Heart left ventricle (tissue), 16 donors: ENCODE measurements around the gene PRICKLE2. TPM values are rescaled to one million over a fixed set of nuclear protein-coding genes. Genes with fewer than 3 reads are reported as not detected.

Experiments used
- ATAC-seq, 4 donors: fragments of 200-7000 bp; cut with Tn5 transposase; one replicate each; pipeline ENCODE4 v1.9.1; 2020 to 2022; ENCODE audit warnings: moderate library complexity in 4 of 4, mild to moderate bottlenecking in 3 of 4, moderate number of reproducible peaks in 1 of 4
- DNase-seq, 5 donors: peaks; one replicate each; pipeline ENCODE4 v3.0.0-alpha.2; 2020
- H3K27ac ChIP-seq, 12 donors: fragments of 200-600 bp; sonication (generic) in 4 of 12; one replicate each; pipeline versions ENCODE4 v1.5.0 to v1.8.0; 2016 to 2022; ENCODE audit warnings: mild to moderate bottlenecking in 2 of 12
- H3K27me3 ChIP-seq, 9 donors: fragments of 200-600 bp; sonication (generic) in 2 of 9; one replicate each; pipeline versions ENCODE4 v1.5.1 to v1.8.0; 2016 to 2022; ENCODE audit warnings: mild to moderate bottlenecking in 3 of 9
- H3K36me3 ChIP-seq, 9 donors: fragments of 200-600 bp; sonication (generic) in 2 of 9; one replicate each; pipeline versions ENCODE4 v1.5.0 to v1.8.0; 2018 to 2022; ENCODE audit warnings: mild to moderate bottlenecking in 2 of 9
- H3K4me1 ChIP-seq, 12 donors: fragments of 200-600 bp; sonication (generic) in 4 of 12; one replicate each; pipeline versions ENCODE4 v1.5.0 to v1.8.0; 2016 to 2022; ENCODE audit warnings: mild to moderate bottlenecking in 3 of 12
- H3K4me3 ChIP-seq, 12 donors: fragments of 200-600 bp; sonication (generic) in 4 of 12; one replicate each; pipeline versions ENCODE4 v1.5.0 to v1.8.0; 2017 to 2022; ENCODE audit warnings: mild to moderate bottlenecking in 9 of 12, moderate library complexity in 4 of 12
- H3K9me3 ChIP-seq, 12 donors: fragments of 200-600 bp; sonication (generic) in 4 of 12; one replicate each; pipeline versions ENCODE4 v1.5.0 to v1.8.0; 2016 to 2022; ENCODE audit warnings: mild to moderate bottlenecking in 1 of 12
- POLR2A ChIP-seq, 2 donors: fragments of 450-650 bp; IDR thresholded peaks; one replicate each; pipeline ENCODE4 v1.6.1; 2017; ENCODE audit warnings: antibody characterized with exemption in 2 of 2, mild to moderate bottlenecking in 2 of 2, moderate library complexity in 2 of 2
- WGBS, 4 donors: extraction: QIAGEN DNeasy Blood & Tissue Kit in 2 of 4; methylation state at CpG; one replicate each; pipeline versions ENCODE4 v1.1.5 to v1.1.7; 2013 to 2018; 5-methylcytosine and 5-hydroxymethylcytosine counted together
- intact Hi-C, 10 donors: fragments of 100-400 bp; cut with DNase I; formaldehyde crosslinking; loops; one replicate each; pipeline versions ENCODE4 v1.11.1 to v1.14.2; 2022
- polyA plus RNA-seq, 2 donors: library from polyadenylated mRNA; stranded (reverse); fragments of 200-250 nt; gene quantifications; one replicate each; pipeline ENCODE4 v1.2.3, GENCODE V29; 2013
- total RNA-seq, 9 donors: library from RNA; depleted of rRNA in 2 of 9; stranded (reverse); fragments of >200 nt in 2 of 9; fragmentation: NEBNext Ultra II Directional in 3 of 9; extraction: Animal tissue kit (Norgen Biotek cat#: 25700) in 3 of 9; gene quantifications; one replicate each; pipeline versions ENCODE4 v1.1.0 to v1.2.4, GENCODE V29; 2016 to 2023
- TF ChIP-seq, protein P1 (sequence below), 12 donors: fragments of 200-600 bp; sonication (generic) in 4 of 12; IDR thresholded peaks; one replicate each; pipeline versions ENCODE4 v1.5.0 to v1.8.0; 2018 to 2022; ENCODE audit warnings: antibody characterized with exemption in 12 of 12, mild to moderate bottlenecking in 5 of 12
- donor health status: ischemic (EF 13 %, LVEDD 7.1; RV severe dilation, severe dysfunction).
- donor health status: healthy with polysubstance abuse.
- donor health status: DM: no; HTN: yes; CAD: no.
- donor health status: DM: no; HTN: no; CAD: no.
- donor health status: ischemic (EF 25% LVEDD 6.9; RV normal size, moderate dysfunction).
- donor health status: ischemic (EF 25% LVEDD 5.7; RV mildly dilated, moderate dysfunction).
- donor health status: healthy.
- donor health status: DM: yes; HTN: yes; CAD: no.
- donor health status: ischemic (EF 35%, LVEDD 5.7; RV mildly dilated, moderate dysfunction).
- donor health status: nonischemic (EF 11% LVEDD 7.7; RV severe dilation, severe dysfunction).
- donor health status: DM: yes; HTN: yes; CAD: no.
- donor health status: PGD.
- donor health status: ischemic (EF 29% LVEDD 5.4; RV normal size, mild dysfunction).
- donor health status: nonischemic (EF 23%, LVEDD 6.1; RV moderate dilation, normal function).

PRICKLE2 gene
- total and polyA plus RNA-seq, 11 donors, result 1.5 to 15.2 (median 7.3) TPM

DNA sequence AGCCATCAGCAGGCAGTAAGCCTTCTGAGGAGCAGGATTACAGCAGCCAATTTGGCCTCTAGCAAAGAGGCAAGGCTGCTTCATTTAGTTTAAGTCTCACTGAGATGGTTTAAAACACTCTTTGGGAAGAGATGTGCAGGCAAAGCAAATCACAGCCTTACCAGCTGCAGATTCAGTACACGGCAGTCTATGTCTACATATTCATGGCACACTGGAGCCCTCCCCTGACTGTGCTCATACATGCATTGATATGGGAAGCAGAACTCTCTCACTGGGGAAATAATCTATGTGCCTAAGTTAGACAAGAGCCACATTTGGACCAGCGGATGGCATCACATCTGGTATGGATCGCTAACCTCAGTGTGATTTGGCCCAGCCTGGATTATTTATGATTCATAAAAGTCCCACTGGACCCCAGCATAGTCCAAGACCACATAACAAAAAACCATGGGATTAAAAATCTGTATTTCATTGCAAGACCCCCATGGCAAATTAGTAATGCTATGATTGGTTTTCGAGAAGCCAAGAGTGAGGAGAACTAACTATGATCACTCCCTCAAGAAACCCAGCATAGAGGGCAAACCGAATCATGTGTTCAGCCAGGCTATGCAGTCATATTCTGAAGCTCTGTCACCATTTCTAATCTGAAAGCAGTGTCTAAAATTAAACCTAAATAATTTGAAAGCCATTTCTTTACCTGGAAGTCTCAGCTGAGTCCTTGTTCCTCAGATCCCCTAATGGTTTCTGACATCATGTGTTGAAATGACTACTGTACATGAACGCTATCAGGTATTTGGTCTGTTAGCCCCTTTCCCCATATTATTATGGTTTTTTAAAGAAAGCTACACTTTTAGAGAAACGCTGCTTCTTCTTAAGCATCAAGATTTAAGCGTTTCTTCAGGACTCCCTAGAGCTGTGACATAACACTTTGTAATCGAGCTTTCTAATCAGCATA is 1.2 kb downstream of the PRICKLE2 start:
- Histone ChIP-seq H3K27me3 (no peaks in the 10 kb centered on the region), H3K4me3 (peak overlapping the region in 11 of 12 donors; percentile 3 to 57 (median 45)), H3K36me3 (no peaks in the 10 kb centered on the region), H3K9me3 (no peaks in the 10 kb centered on the region), H3K4me1 (peaks cover 5 to 87% (median 60%) of the 10 kb centered on the region in 12 donors), H3K27ac (peak overlapping the region; percentile 37 to 85 (median 72))
- TF ChIP-seq, protein P1, sequence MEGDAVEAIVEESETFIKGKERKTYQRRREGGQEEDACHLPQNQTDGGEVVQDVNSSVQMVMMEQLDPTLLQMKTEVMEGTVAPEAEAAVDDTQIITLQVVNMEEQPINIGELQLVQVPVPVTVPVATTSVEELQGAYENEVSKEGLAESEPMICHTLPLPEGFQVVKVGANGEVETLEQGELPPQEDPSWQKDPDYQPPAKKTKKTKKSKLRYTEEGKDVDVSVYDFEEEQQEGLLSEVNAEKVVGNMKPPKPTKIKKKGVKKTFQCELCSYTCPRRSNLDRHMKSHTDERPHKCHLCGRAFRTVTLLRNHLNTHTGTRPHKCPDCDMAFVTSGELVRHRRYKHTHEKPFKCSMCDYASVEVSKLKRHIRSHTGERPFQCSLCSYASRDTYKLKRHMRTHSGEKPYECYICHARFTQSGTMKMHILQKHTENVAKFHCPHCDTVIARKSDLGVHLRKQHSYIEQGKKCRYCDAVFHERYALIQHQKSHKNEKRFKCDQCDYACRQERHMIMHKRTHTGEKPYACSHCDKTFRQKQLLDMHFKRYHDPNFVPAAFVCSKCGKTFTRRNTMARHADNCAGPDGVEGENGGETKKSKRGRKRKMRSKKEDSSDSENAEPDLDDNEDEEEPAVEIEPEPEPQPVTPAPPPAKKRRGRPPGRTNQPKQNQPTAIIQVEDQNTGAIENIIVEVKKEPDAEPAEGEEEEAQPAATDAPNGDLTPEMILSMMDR (IDR thresholded peaks at IDR 0.05), result peak in 5 of 12 donors; percentile 7 to 43 (median 24)
- no peak for TF ChIP-seq POLR2A (IDR thresholded peaks at IDR 0.05)
- no peak for DNase-seq
- WGBS, 4 donors, result 56 to 69% (median 64%) methylated on average over 9 of the region's 9 CpGs
- intact Hi-C loops, result loop anchor here in 6 of 10 donors (2.0 to 5.0 kb wide), 5 partner anchors 37 to 193 kb away; no protein-coding TSS in a partner anchor
- peak; percentile 30 to 57 (median 42) for ATAC-seq

DNA sequence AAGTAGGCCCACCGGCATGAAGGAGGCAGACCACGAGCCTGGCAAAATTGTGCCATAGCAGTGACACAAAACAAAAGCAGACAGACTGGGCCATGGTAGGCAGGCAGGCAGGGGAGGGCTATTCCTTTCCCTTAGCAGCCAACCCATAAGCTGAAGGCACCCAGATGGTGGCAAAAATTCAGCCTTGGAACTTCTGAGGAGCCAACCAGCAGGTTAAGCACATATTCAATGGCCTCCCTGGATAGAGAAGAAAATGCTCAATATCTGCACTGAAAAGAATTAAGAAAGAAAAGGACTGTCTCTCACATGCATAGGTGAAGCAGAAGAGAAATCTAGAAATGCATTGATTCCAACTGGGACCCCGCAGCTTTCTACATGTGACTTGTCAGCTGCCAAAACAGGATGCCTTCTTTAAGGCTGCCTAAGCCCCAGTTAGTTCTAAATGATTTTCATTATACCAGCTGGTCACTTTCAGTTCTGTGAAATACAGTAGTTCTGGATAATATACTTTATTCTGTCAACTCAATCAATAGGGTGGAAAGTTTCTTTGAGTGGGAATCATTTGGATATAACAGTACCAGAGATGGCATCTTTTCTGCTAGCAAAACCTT is 2.7 kb downstream of the PRICKLE2 start:
- H3K4me3 ChIP-seq, result peak overlapping the region in 7 of 12 donors; percentile 42 to 57 (median 48)
- intact Hi-C loops, result loop anchor here in 6 of 10 donors (5.0 kb wide), 4 partner anchors 35 to 190 kb away; no protein-coding TSS in a partner anchor
- TF ChIP-seq POLR2A (IDR thresholded peaks at IDR 0.05), result no peak
- TF ChIP-seq, protein P1 (IDR thresholded peaks at IDR 0.05), result no peak
- no peaks in the 10 kb centered on the region for H3K9me3 ChIP-seq
- H3K27ac ChIP-seq, result peak overlapping the region in 4 of 12 donors; percentile 8 to 84 (median 44)
- DNase-seq (no peak), ATAC-seq (no peak)
- WGBS, 4 donors, result 76 to 87% (median 84%) methylated on average over 3 of the region's 3 CpGs
- H3K27me3 ChIP-seq, result no peaks in the 10 kb centered on the region
- peaks cover 5 to 97% (median 64%) of the 10 kb centered on the region in 12 donors for H3K4me1 ChIP-seq
- H3K36me3 ChIP-seq, result no peaks in the 10 kb centered on the region

DNA sequence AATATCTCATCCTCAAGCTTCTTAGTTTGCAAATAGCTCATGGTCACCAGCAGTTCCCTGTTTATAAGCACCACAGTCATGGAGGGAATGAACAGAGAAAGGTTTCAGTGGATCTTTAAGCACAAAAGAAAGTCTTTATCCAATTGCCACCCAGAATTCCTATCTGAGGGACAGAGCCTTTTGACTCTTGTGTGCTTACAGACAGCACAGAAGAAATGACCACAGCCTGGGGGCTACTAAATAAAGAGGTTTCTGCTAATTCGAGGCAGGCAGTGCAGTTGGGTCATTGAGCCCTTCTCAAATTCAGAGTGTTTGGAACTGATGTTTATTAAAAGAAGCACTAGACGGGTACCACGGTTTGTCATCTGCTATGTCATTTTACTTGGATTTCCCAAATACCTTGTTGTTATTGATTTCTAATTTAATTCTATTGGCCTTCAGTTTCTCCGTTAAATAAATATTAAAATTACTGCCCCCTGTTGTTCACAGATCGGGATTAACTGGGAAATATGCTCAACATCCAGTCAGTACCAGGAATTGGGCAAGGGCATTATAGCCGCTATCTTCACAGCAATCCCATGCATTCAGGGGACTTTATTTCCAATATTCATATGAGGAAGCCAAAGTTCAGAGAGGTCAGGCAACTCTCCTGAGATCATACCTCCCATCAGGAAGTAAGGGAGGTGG is 3.6 kb downstream of the PRICKLE2 start:
- Histone ChIP-seq H3K4me3 (peak overlapping the region in 2 of 12 donors; percentile 17 to 44), H3K9me3 (no peaks in the 10 kb centered on the region), H3K27ac (peak overlapping the region in 7 of 12 donors; percentile 6 to 84 (median 22)), H3K36me3 (no peaks in the 10 kb centered on the region), H3K27me3 (no peaks in the 10 kb centered on the region), H3K4me1 (peaks cover 5 to 97% (median 71%) of the 10 kb centered on the region in 12 donors)
- no peak for ATAC-seq
- no peak for DNase-seq
- intact Hi-C loops, result loop anchor here in 6 of 10 donors (5.0 kb wide), 4 partner anchors 34 to 189 kb away; no protein-coding TSS in a partner anchor
- TF ChIP-seq, protein P1 (IDR thresholded peaks at IDR 0.05), result no peak
- 81 to 89% (median 86%) methylated on average over 6 of the region's 6 CpGs for WGBS, 4 donors
